ENCODE results near the gene PHPT1.
"Not testable (repeated sequence)": the region's sequence is repeated elsewhere in the genome, so short reads cannot be mapped to it uniquely, and the experiment has no call there.

The PHPT1 gene

DNA sequence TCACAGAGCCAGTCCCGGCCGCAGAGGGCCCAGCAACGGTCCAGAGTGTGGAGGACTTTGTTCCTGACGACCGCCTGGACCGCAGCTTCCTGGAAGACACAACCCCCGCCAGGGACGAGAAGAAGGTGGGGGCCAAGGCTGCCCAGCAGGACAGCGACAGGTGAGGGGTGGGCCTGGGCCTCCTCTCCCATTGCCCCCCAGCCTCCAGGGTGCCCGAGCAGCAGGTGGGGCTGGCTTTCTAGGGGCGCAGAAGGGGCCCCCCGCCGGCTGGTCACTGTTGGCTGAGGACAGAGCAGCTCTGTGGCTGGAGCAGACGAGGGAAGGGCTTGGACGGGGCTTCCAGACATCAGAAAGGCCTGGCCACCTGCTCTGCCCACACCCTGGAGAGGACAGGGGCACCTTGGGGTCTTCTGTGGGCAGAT, 11.3 kb upstream of the PHPT1 start:
- not testable (repeated sequence) for DNase-seq

DNA sequence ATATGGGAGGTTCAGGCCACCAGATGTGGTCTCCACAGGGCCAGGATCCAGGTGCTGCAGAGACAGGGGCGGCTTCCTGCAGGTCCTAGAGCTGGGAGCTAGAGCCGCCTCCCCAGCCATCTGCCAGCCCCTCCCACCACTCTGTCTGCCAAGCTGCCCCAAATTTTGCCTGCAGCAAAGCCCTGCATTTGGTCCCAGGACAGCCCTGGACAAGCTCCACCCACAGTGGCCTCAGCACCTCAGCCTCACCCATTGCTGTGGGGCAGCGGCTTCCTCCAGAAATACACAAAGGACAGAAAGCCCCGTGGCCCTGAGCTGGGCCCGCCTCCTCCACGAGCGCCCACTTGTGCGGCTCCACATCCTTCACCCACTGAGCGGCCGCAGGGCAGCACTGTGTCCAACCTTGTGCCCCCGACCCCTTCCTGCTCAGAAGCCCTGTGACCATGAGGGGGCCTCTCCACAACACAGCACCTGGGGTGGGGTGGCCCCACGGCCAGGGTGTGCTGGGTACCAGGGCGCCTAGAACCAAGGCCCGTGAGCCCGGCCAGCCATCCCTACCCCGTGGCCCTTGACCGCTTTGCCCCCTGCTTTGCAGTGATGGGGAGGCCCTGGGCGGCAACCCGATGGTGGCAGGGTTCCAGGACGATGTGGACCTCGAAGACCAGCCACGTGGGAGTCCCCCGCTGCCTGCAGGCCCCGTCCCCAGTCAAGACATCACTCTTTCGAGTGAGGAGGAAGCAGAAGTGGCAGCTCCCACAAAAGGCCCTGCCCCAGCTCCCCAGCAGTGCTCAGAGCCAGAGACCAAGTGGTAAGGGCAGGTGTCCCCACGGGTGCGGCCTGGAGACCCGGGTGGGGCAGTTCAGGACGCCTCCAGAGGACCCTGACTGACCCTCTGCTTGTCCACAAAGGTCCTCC, 10.6 kb upstream of the PHPT1 start:
- no peak for DNase-seq

DNA sequence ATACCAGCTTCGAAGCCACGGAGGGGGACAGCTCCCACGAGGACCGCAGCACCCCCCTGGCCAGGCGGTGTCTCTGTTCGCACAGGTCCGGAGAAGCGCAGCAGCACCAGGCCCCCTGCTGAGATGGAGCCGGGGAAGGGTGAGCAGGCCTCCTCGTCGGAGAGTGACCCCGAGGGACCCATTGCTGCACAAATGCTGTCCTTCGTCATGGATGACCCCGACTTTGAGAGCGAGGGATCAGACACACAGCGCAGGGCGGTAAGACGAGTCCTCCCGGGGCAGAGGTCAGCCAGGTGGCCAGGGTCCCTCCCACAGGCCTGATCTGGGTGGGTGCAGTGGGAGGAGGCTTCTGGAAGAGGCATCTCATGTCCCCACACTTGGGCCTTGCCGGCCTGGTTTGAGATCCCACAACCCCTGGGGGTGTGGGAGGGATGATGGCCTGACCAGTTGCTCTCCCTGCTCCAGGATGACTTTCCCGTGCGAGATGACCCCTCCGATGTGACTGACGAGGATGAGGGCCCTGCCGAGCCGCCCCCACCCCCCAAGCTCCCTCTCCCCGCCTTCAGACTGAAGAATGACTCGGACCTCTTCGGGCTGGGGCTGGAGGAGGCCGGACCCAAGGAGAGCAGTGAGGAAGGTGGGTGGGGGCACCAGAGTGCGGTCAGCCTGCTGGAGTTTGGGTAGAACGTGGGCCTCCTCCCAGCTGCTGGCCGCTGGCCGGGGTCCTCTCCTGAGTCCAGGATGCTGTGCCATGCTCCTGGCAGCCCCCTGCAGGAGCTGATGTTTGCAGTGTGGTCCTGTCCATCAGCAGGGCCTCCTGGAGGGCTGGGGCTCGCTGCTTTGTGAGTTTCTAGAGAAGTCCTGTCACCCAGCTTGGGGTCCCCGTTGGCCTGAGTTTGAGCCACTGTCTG, 9.7 kb upstream of the PHPT1 start:
- DNase-seq: no peak

DNA sequence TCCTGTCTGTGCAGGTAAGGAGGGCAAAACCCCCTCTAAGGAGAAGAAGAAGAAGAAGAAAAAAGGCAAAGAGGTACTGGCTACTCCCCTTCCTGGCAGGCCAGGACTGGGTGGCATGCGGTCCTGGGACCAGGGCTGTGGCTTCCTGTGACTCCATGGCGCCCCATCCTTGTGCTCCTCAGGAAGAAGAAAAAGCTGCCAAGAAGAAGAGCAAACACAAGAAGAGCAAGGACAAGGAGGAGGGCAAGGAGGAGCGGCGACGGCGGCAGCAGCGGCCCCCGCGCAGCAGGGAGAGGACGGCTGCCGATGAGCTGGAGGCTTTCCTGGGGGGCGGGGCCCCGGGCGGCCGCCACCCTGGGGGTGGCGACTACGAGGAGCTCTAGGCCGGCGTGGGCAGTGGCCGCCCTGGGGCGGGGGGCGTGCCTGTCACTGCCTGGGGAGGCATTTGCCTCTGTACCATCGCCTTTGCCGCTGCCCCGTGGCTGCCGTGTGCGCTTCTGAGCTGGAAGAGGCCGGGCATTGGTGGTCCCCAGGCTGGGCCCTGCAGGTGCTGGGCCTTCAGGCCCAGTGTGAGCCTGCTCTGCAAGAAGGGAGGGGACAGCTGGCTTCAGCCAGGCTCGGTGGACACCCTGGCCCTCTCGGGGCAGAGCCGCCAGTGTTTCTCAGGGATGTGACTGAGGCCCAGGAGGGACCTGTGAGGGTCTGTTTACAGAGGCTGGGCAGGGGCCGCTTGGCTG, 8.9 kb upstream of the PHPT1 start:
- DNase-seq: no peak

DNA sequence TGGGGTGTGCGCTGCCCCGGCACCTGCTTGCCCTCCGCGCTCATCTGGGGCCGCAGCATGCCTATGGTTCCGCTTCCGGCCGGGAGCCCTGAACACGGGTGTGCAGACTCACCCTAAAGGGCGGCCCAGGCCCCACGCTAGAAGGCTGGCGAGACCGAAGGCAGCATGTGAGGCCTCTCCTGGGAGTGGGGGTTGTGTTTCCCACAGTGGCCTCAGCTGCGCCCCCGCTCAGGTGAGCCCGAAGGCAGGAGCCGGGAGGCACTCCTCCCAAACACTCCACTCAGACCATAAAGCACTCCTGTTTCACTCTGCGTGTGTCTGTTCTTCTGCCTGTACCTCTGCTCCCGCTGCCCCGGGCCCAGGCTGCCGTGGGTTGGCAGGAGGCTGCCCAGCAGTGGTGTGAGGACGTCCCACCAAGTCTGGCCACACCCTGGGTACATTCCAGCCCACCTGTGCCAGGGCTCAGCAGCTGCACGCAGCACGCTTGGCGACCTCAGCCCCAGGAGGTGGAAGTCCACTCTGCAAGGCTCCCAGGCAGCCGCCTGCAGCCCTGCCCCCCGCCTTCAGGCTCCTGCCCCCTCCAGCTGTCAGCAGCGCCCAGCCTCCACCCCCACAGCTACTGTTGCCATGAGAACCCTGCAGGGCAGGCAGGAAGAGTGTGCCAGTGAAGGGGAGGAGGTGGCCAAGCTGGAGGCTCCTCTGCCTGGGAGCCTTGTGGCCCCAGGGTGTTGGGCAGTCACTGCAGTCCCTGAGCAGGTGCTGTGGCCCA, 8.1 kb upstream of the PHPT1 start:
- DNase-seq: peak; percentile 79

DNA sequence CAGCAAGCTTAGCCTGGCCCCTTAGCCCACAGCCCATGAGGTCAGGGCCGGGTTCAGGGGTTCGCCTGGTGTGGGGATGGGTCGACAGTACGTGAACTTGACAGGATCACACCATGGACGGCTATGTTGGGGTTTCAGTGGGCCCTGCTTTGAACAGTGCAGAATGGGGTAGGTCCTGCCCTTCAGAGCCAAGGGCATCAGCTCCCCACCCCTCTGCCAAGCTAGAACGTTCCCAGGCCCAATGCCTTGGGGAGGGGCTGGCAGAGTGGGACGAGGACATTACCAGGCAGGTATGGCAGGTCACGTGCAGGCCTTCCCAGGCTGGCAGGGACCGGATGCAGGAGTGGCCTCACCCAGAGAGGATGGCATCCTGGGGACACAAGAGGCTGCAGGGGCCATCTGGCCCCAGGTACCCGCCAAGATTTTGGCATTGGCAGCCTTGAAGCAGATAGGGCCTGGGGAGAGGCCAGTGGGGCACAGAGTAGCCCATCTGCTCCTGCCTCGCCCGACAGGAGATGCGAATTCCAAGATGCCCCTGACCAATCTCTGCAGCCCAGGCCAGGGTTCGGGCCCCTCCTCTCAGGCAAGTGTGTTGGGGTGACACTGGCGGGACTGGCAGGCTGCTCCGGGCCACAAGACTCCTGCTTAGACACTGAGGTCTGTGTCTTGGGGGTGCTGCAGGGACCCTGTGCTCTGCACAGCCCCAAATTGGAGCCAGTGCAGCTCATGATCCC, 7.4 kb upstream of the PHPT1 start:
- not testable (repeated sequence) for DNase-seq

DNA sequence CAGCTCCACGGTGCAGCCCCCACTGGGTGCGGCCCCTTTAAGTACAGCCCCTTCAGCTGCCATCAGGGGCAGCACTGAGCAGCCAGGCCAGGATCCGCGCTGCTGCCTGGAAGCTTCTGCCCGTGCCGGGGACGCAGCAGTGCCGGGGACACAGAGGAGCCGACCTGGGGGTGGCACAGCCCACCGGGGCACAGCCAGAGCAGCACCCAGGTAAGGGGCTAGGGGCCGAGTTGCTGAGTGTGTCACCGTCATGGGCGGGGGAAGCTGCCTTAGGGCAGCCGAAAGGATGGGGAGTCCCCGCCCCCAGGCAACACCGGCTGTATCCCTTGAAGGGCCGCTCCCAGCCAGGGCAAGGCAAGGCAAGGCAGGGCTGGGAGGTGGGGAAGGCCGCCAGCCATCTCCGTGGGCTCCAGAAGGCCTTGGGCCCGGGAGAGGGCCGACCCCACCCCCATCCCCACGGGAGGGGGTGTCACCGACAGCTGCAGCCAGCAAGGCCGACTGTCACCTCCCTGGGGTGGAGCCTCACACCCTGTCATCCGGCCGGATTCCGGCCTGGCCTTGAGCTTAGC, 6.7 kb upstream of the PHPT1 start, which contains the start of gene AJM1:
Gene AJM1, plus strand, starts transcription at position 99 of the 569 bp plus-strand sequence. CDS start 1,937 bp downstream, outside the sequence.
- DNase-seq: peak; percentile 60

DNA sequence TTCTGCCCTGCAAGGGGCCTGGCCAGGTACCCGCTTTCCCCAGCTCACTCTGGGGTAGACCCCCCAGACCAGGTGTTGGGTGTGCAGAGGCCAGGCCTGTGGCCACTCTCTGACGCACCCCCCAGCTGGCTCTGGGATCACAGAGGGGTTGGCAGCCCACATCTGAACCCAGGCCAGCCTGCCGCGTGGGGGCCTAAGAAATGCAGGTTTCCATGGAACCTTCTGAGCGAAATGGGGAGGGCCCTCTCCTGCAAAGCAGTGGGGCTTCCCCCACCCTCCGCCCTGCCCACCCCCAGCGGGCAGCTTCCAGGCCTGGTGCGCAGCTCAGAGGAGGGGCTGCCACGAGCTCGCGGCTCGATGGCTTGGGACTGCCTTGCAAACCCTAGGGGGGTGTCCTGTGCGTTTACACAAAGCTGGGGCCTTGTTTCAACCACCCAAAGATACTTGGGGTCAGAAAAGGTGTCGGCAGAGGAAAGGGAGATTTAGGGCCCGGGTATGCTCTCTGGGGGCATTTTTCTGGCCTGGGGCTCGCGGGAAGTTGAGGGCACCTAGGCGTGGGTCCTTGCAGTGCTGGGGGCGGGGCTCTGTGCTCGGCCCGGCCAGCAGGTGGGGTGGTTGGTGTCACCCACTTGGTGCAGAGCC, 5.9 kb upstream of the PHPT1 start:
- DNase-seq: peak; percentile 35

DNA sequence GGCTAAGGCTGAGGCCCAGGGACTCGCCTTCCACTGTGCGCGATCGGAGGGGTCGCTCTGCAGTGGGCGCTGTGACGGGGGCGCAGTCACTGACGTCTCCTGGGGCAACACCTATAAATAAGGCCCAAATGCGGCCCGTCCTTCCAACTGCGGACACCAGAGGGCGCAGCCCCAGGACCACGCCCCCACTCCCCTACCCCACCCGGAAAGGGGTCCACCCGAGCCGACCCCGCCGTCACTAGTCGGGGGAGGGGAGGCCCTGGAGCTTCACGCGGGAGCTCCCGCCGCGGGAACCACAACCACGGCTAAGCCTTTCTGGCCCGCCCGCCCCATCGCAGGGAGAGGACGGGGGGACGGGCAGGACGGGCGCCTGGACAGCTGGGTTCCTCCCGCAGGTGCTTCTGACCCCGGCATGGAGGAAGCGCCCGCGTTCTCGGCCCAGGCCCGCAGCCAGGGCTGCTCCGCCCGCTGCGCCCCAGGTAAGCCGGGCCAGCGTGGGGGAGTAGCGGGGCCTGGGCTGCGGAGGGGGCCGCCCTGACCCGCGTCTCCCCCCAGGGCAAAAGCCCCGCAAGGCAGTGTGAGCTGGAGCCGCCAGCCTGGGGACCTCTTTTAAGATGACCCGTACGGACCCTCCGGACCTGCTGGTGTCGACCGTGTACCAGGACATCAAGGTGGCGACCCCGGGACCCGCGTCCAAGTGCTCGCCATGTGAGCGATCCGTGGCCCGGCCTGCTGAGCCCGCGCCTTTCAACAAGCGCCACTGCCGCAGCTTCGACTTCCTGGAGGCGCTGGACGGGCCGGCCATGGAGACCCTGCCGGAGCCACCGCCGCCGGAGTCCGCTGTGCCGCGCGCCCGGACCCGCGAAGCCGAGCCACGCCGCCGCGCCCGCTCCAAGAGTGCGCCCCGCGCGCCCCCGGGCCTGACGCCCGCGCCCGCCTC, 5.1 kb upstream of the PHPT1 start:
- peak; percentile 22 for DNase-seq

DNA sequence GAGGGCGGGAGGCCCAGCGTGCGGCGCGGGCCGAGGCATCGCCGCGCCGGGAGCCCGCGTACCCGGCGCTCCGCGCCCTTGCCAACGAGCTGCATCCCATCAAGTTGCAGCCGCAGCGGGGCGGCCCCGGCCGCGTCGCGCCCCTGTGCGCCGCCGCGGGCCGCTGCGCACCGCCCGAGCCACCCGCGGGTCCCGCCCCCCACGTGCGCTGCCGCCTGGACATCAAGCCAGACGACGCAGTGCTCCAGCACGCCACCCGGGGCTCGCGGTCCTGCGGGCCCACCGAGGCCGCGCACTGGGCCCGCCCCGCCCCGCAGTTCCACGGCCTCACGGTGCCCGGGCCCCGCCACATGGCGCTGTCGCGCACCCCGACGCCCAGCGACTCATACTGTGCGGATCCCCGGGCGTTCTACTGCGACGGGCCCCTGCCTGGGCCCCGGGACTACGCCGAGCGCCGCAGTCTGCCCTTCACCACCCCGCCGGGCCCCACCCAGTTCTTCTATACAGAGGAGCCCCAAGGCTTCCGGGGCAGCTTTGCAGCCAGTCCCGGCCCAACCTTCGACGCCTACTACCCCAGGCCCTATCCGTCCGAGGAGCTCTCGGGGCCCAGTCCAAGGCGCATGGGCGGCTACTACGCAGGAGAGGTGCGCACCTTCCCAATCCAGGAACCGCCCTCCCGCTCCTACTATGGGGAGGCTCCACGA, 4.3 kb upstream of the PHPT1 start:
- DNase-seq: no peak

DNA sequence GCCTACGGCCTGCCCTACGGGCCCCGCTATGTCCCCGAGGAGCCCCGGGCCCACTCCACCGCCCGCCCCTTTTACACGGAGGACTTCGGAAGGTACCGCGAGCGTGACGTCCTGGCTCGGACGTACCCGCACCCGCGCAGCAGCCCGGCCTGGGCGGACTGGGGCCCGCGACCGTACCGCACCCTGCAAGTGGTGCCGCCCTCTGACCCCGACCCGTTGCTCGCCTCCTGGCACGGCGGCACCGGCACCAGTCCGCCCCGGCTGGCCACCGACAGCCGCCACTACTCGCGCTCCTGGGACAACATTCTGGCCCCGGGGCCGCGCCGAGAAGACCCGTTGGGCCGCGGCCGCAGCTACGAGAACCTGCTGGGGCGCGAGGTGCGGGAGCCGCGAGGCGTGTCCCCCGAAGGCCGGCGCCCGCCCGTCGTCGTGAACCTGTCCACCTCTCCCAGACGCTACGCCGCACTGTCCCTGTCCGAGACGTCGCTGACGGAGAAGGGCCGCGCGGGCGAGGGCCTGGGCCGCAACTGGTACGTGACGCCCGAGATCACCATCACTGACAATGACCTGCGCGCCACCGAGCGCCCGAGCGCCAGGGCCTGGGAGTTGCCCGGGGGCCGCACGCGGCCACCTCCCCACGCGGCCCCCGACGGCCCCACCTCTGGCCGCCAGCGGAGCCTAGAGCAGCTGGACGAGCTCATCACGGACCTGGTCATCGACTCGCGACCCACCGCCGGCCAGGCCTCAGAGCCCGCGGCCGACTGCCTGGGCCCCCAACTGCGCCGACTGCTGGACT, 3.5 kb upstream of the PHPT1 start:
- DNase-seq: no peak

DNA sequence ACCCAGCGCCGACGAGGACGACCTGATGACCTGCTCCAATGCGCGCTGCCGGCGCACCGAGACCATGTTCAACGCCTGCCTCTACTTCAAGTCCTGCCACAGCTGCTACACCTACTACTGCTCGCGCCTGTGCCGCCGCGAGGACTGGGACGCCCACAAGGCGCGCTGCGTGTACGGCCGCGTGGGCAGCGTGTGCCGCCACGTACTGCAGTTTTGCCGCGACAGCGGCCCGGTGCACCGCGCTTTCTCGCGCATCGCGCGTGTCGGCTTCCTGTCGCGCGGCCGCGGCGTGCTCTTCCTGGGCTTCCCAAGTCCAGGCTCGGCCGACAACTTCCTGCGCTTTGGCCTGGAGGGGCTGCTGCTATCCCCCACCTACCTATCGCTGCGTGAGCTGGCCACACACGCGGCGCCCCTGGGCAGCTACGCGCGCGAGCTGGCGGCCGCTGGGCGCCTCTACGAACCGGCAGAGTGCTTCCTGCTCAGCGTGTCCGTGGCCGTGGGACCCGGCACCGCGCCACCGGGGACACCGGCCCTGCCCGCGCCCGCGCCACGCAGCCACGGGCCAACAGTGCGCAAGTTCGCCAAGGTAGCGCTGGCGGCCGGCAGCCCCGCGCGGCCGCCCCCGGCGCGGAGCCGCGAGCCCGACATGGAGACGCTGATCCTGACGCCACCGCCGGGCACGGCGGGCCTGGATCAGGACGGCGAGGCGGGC, 2.7 kb upstream of the PHPT1 start:
- DNase-seq: no peak

DNA sequence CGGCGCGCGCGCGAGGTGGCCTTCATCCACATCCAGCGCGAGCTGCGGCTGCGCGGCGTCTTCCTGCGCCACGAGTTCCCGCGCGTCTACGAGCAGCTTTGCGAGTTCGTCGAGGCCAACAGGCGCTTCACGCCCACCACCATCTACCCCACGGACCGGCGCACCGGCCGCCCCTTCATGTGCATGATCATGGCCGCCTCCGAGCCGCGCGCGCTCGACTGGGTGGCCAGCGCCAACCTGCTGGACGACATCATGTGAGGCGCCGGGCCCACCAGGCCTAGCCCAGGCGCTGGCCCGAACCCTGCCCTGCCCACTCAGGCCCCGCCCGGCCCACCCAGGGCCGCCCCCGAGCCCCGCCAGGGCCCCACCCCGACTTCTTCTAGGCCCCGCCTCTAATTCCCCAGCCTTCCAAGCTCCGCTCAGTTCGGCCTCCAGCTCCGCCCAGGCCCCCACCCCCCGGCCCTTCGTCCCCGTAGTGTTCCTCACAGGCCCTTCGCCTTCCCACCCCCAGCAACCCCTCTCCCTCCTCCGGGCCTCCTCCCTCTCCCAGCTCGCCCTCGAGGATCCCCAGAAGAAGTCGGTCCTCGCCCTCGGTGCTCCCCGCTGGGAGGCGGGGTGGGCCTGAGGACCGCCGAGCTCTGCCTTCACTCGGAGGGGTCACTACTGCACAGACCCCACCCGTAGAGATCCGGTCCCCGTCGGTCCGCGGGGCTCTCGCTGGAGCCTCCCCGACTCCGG, 2.0 kb upstream of the PHPT1 start:
- DNase-seq: no peak

DNA sequence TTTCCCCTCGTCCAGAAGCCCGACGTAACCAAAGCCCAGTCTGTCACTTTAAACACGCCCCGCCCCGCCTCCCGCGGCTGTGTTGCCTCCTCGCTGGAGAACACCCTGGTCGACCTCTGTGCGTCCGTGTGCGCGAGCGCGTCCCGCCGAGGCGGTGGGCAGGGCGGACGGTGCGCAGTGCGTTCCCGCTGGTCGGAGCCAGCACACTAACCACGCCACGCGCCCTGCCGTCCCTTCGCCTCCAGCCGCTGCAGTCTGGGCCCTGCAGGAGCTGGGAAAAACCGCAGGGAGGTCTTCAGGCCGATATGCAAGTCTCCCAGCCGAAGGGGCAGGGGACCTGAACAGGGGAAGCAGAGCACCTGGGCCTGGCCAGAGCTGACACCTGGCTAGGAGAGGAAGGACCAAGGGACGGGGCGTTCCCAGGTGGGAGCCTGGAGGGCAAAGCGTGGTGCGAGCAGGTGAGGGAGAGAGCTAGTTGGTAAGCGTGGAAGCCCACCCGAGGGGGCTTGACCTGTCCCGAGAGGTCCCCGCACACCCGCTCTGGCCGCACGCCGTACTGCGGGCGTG, 1.3 kb upstream of the PHPT1 start:
- no peak for DNase-seq

DNA sequence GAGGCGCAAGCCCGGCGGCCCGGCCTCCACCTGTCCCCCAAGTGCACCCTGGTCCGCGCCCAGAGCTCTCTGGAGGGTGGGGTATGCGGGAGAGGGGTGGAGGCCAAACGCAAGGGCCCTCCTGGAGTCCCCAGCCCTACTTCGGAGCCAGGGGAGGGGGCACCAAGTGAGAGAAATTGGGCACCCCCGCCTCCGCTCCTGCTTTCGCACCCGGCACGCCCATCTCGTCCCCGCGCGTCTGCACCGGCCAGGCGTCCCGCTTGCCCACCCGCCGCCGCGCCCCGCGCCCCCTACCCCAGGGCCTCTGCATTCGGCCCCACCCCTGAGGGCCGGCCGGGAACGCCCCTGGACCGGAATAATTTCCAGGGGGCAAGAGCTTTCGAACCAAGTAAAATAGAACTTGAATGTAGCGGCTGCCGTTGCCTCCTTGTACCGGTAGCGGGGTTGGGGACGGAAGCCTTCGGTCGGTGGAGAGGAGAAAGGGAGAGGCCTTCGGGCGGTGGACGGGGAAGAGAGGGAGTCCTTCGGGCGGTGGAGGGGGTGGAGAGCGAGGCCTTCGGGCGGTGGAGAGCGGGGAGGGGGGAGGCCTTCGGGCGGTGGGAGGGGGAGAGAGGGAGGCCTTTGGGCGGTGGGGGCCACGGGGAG, 694 bp upstream of the PHPT1 start:
- no peak for DNase-seq

Measured in midbrain (tissue), 1 donor.